ENCODE measurements around the gene SLC2A9. TPM values are rescaled to one million over a fixed set of nuclear protein-coding genes. Genes with fewer than 3 reads are reported as not detected.

SLC2A9 gene
- total and polyA plus RNA-seq, 2 of the 8 experiments (the other 6 are each of a cell fraction or from before 2014, with no cell fraction given): 0.20 to 0.26 TPM

DNA sequence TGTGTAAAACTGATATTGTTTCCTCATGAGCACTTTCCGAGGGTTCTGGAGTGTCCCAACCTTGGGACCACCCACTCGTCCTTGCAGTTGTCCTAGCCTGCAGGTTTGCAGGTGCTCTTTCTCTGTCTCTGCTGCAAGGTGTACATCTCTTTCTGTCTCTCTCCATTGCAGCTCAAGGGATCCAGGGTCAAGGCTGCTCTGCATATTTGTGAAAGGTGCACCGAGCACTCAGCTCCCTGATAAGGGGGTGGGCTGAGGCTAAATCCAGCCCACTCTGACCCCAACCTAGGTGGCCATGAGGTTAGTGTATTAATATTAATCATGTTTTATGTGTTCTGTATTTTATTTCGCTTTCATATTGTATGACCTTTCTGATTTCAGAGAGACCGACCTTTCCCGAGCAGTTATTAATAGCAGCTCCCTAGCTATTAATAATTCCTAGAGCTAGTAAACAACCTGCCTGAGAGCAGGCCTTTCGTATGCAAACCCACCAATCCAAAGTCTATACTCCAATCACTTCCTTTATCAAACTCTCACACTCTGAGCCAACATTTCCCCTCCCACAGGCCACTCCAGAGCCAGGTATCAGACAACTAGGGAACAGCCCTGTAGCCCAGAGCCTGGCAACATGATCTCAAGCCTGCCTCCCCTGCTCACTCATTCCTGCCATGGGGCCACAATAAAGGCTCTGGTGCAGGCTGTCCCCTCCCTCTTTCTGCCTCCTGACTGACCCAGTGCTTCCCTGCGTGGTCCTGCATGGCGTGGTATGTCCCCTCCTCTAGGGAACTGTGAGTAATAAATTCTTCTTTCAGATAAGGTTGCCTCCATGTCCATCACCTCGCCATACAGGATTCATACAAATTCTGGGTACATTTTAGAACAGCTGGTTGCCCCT lies 73.9 kb downstream of the SLC2A9 start:
- no peak overlapping the region for H2BK15ac ChIP-seq (ENCODE audit: low read length)
- H4K8ac ChIP-seq (ENCODE audit: extremely low read depth, insufficient read depth, low read length): no peak overlapping the region; the same call in 1 of the 2 replicates
- no peaks in the 10 kb centered on the region for H3K79me1 ChIP-seq (ENCODE audit: low read depth, low read length)
- no peaks in the 10 kb centered on the region for H4K20me1 ChIP-seq (replicated peaks in 1 of 2; ENCODE audit: control insufficient read depth in 1 of 2, insufficient read depth in 2 of 2, low read length in 2 of 2)
- no peak overlapping the region for H2BK20ac ChIP-seq (ENCODE audit: low read length)
- H3K14ac ChIP-seq (ENCODE audit: insufficient read length): no peak overlapping the region
- H4K91ac ChIP-seq (replicated peaks; ENCODE audit: insufficient read length, low read length): no peak overlapping the region
- peaks cover 0 to 4% (median 0%) of the 10 kb centered on the region in 4 experiments; a peak in 1 of 7 replicates for H3K4me1 ChIP-seq (replicated peaks in 1 of 4; ENCODE audit: control insufficient read depth in 3 of 4, insufficient read depth in 4 of 4, low read length in 3 of 4)
- WGBS, 2 experiments (ENCODE audit: extremely low coverage in 1 of 2, insufficient coverage in 1 of 2, insufficient read length in 1 of 2, insufficient replicate concordance in 2 of 2, low coverage in 1 of 2, low lambda C conversion rate in 2 of 2, missing lambda C conversion rate in 1 of 2): 85% methylated on average over 10 of the region's 10 CpGs; no CpG with 5 or more reads in 1 of the 2 experiments
- no peak overlapping the region for H3K9ac ChIP-seq (replicated peaks in 1 of 4; ENCODE audit: extremely low read depth in 1 of 4, low read depth in 3 of 4, low read length in 3 of 4)
- no peak overlapping the region for H4K5ac ChIP-seq (ENCODE audit: insufficient read length, low read depth, low read length)
- no peak overlapping the region for H3K18ac ChIP-seq (ENCODE audit: extremely low read depth, low read length)
- H2AK5ac ChIP-seq (ENCODE audit: low read depth, low read length): no peak overlapping the region
- no peak overlapping the region for H3K4ac ChIP-seq (replicated peaks; ENCODE audit: insufficient read length, low read depth, low read length)
- no peaks in the 10 kb centered on the region for H3K36me3 ChIP-seq (ENCODE audit: control insufficient read depth in 2 of 4, insufficient read depth in 4 of 4, low read length in 3 of 4)
- no peak overlapping the region for H3K4me3 ChIP-seq (ENCODE audit: extremely low read depth in 1 of 4, insufficient read depth in 2 of 4, low read depth in 3 of 4, low read length in 4 of 4)
- no peak overlapping the region for H3K4me2 ChIP-seq (ENCODE audit: insufficient read depth in 1 of 2, low read depth in 2 of 2, low read length in 2 of 2)
- no peak overlapping the region for H2BK120ac ChIP-seq (replicated peaks; ENCODE audit: low read depth, low read length)
- no peaks in the 10 kb centered on the region for H3K27me3 ChIP-seq (replicated peaks in 1 of 4; ENCODE audit: control insufficient read depth in 3 of 4, extremely low read depth in 1 of 4, insufficient read depth in 3 of 4, low read length in 3 of 4)
- no peak overlapping the region for H3K56ac ChIP-seq (replicated peaks; ENCODE audit: insufficient read length, low read depth, low read length)
- ChIA-PET POLR2A (ENCODE audit: partially characterized antibody) (interaction anchor here (0.8 kb wide), 1 partner anchor 59 kb away, joined by 3 read pairs; no protein-coding TSS in a partner anchor), CTCF (ENCODE audit: partially characterized antibody) (interaction anchor here (0.8 to 2.8 kb wide), 3 partner anchors 28 to 68 kb away, joined by 3 to 13 read pairs (median 5); no protein-coding TSS in a partner anchor)
- no peaks in the 10 kb centered on the region for H3K9me3 ChIP-seq (ENCODE audit: insufficient read depth in 2 of 2, low read depth in 1 of 2, low read length in 1 of 2)
- no peak overlapping the region for H3K23ac ChIP-seq (ENCODE audit: insufficient read length)
- no peak overlapping the region for H2BK12ac ChIP-seq (ENCODE audit: low read depth, low read length)
- H3K23me2 ChIP-seq (ENCODE audit: low read depth, low read length): no peaks in the 10 kb centered on the region
- FAIRE-seq: no peak
- no peak overlapping the region for H2AFZ ChIP-seq (ENCODE audit: low read length)
- DNase-seq (ENCODE audit: low read depth in 1 of 2, low spot score in 2 of 2): peak in 1 of 2 experiments; percentile 22
- no peak overlapping the region for H3K27ac ChIP-seq (ENCODE audit: low read depth, low read length)
- no peak overlapping the region for H2BK5ac ChIP-seq (ENCODE audit: low read depth, low read length)
- H3K79me2 ChIP-seq (ENCODE audit: control insufficient read depth in 1 of 2, insufficient read depth in 2 of 2, low read length in 2 of 2): no peaks in the 10 kb centered on the region
- TF ChIP-seq PHF8 (conservative IDR thresholded peaks at IDR 0.05; ENCODE audit: low read depth, low read length): no peak
- no peak for TF ChIP-seq SIN3A (conservative IDR thresholded peaks at IDR 0.05 in 1 of 2, IDR thresholded peaks at IDR 0.05 in 1 of 2; ENCODE audit: low read depth in 1 of 2, low read length in 2 of 2)
- TF ChIP-seq RNF2 (IDR thresholded peaks at IDR 0.05; ENCODE audit: borderline replicate concordance, low read depth, low read length, missing control alignments, poor library complexity, severe bottlenecking): no peak
- no peak for TF ChIP-seq JUN (IDR thresholded peaks at IDR 0.05; ENCODE audit: low read depth, low read length)
- no peak for TF ChIP-seq SP2 (IDR thresholded peaks at IDR 0.05; ENCODE audit: low read length)
- TF ChIP-seq TAF7 (optimal IDR thresholded peaks at IDR 0.05; ENCODE audit: borderline replicate concordance, low read depth, low read length): no peak
- no peak for TF ChIP-seq CREB1 (IDR thresholded peaks at IDR 0.05)
- no peak for TF ChIP-seq CBX5 (IDR thresholded peaks at IDR 0.05; ENCODE audit: low read depth, low read length)
- no peak for TF ChIP-seq RBBP5 (IDR thresholded peaks at IDR 0.05; ENCODE audit: borderline replicate concordance, low read depth, low read length)
- no peak for TF ChIP-seq KDM5A (IDR thresholded peaks at IDR 0.05; ENCODE audit: low read length)
- no peak for TF ChIP-seq SP1 (IDR thresholded peaks at IDR 0.05; ENCODE audit: low read depth, low read length)
